HG02885 (cell line): Measurements from ENCODE around the gene PEAK1.
"Not testable (repeated sequence)": the region's sequence is repeated elsewhere in the genome, so short reads cannot be mapped to it uniquely, and the experiment has no call there.

Experiments
- ATAC-seq: cut with Tn5 transposase; IDR thresholded peaks from one replicate; pipeline ENCODE4 v1.9.1; 2021; ENCODE audit warnings: mild to moderate bottlenecking; ENCODE audit not compliant: unreplicated experiment, poor library complexity

The PEAK1 gene

GRCh38 chr15:77160562-77161478 lies 259.1 kb downstream of the PEAK1 start:
- no peak for ATAC-seq

- ATAC-seq = not testable (repeated sequence)
These were observed 263.9 kb downstream of the PEAK1 start for GRCh38 chr15:77156000-77156399.

- no peak for ATAC-seq
These were observed 271.7 kb downstream of the PEAK1 start for GRCh38 chr15:77148191-77148590.

GRCh38 chr15:77145370-77145769 lies 274.5 kb downstream of the PEAK1 start:
- ATAC-seq = no peak

- no peak for ATAC-seq
These were observed 275.3 kb downstream of the PEAK1 start for GRCh38 chr15:77144492-77145070.

GRCh38 chr15:77144026-77144425 lies 275.9 kb downstream of the PEAK1 start:
- ATAC-seq = no peak

GRCh38 chr15:77143616-77144015 lies 276.3 kb downstream of the PEAK1 start:
- no peak for ATAC-seq

- ATAC-seq = no peak
These were observed 276.7 kb downstream of the PEAK1 start for GRCh38 chr15:77143191-77143590.

GRCh38 chr15:77140220-77140619 lies 279.7 kb downstream of the PEAK1 start:
- no peak for ATAC-seq

GRCh38 chr15:77139312-77139711 lies 280.6 kb downstream of the PEAK1 start:
- ATAC-seq = no peak

- no peak for ATAC-seq
These were observed 281.8 kb downstream of the PEAK1 start for GRCh38 chr15:77138167-77138522.

- no peak for ATAC-seq
These were observed 284.7 kb downstream of the PEAK1 start for GRCh38 chr15:77135181-77135580.

- no peak for ATAC-seq
These were observed 289.5 kb downstream of the PEAK1 start for GRCh38 chr15:77130315-77130930.

GRCh38 chr15:77127626-77128025 lies 292.3 kb downstream of the PEAK1 start:
- no peak for ATAC-seq

GRCh38 chr15:77126529-77127326 lies 293.2 kb downstream of the PEAK1 start:
- no peak for ATAC-seq

GRCh38 chr15:77123854-77124253 lies 296.1 kb downstream of the PEAK1 start:
- no peak for ATAC-seq

GRCh38 chr15:77122576-77122975 lies 297.3 kb downstream of the PEAK1 start:
- no peak for ATAC-seq

- no peak for ATAC-seq
These were observed 298.3 kb downstream of the PEAK1 start for GRCh38 chr15:77121599-77121998.

GRCh38 chr15:77120576-77120975 lies 299.3 kb downstream of the PEAK1 start:
- ATAC-seq = no peak

GRCh38 chr15:77119446-77119845 lies 300.5 kb downstream of the PEAK1 start:
- ATAC-seq = no peak

- no peak for ATAC-seq
These were observed 301.0 kb downstream of the PEAK1 start for GRCh38 chr15:77118882-77119321.
